ENCODE results near the gene PROC. TPM values are rescaled to one million over a fixed set of nuclear protein-coding genes. Genes with fewer than 3 reads are reported as not detected.

Gene PROC
- total RNA-seq, 2 experiments from 2014 or later, result not detected

- TF ChIP-seq CTCF (IDR thresholded peaks at IDR 0.05), result no peak
- Mint-ChIP-seq H3K27me3 (no peaks in the 10 kb centered on the region), H3K36me3 (ENCODE audit: low read depth) (no peaks in the 10 kb centered on the region), H3K9me3 (no peaks in the 10 kb centered on the region), H3K27ac (no peak overlapping the region), H3K4me3 (no peak overlapping the region), H3K4me1 (ENCODE audit: low read depth) (peaks cover 2% of the 10 kb centered on the region)
- ChIA-PET POLR2A (no interaction called here), CTCF (interaction anchor here (1.2 kb wide), 1 partner anchor 23 kb away, joined by 3 read pairs; no protein-coding TSS in a partner anchor)
- DNase-seq, result no peak
- no peak for ATAC-seq
- intact Hi-C loops (cut with micrococcal nuclease), result no loop called here
Observed at GRCh38 chr2:127455566-127456493, 37.6 kb downstream of the PROC start.

- TF ChIP-seq CTCF (IDR thresholded peaks at IDR 0.05), result no peak
- no peaks in the 10 kb centered on the region for H3K27me3 Mint-ChIP-seq
- H3K27ac Mint-ChIP-seq, result no peak overlapping the region
- no peak overlapping the region for H3K4me3 Mint-ChIP-seq
- H3K4me1 Mint-ChIP-seq (ENCODE audit: low read depth), result peaks cover 2% of the 10 kb centered on the region
- peaks cover 1% of the 10 kb centered on the region for H3K36me3 Mint-ChIP-seq (ENCODE audit: low read depth)
- CTCF ChIA-PET, result interaction anchor here (1.7 kb wide), 1 partner anchor 260 kb away, joined by 4 read pairs; no protein-coding TSS in a partner anchor
- intact Hi-C loops (cut with micrococcal nuclease), result no loop called here
- no peak for DNase-seq
- POLR2A ChIA-PET, result no interaction called here
- ATAC-seq, result no peak
- H3K9me3 Mint-ChIP-seq, result no peaks in the 10 kb centered on the region
Observed at GRCh38 chr2:127456960-127457359, 38.7 kb downstream of the PROC start.

DNA sequence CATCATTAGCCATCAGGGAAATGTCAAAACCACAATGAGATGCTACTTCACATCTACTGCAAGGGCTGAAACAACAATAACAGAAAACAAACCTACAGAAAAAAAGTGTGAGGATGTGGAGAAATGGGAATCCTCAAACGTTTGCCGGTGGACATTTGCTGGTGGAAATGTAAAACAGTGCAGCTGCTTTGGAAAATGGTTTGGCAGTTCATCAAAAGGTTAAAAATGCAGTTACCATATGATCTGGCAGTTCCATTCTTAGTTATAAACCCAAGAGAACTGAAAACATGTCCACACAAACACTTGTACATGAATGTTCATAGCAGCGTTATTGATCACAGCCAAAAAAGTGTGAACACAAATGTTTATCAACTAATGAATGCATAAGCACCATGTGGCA lies 44.2 kb downstream of the PROC start:
- ATAC-seq (no peak), DNase-seq (no peak)
- peaks cover 28% of the 10 kb centered on the region for H3K4me1 Mint-ChIP-seq (ENCODE audit: low read depth)
- H3K36me3 Mint-ChIP-seq (ENCODE audit: low read depth), result peaks cover 3% of the 10 kb centered on the region
- intact Hi-C loops (cut with micrococcal nuclease), result no loop called here
- TF ChIP-seq CTCF (IDR thresholded peaks at IDR 0.05), result no peak
- H3K27ac Mint-ChIP-seq, result no peak overlapping the region
- no peaks in the 10 kb centered on the region for H3K9me3 Mint-ChIP-seq
- POLR2A ChIA-PET, result no interaction called here
- CTCF ChIA-PET, result interaction anchor here (1.2 to 1.3 kb wide), 2 partner anchors 10 to 17 kb away, joined by 3 to 5 read pairs; no protein-coding TSS in a partner anchor
- no peak overlapping the region for H3K4me3 Mint-ChIP-seq
- H3K27me3 Mint-ChIP-seq, result no peaks in the 10 kb centered on the region

DNA sequence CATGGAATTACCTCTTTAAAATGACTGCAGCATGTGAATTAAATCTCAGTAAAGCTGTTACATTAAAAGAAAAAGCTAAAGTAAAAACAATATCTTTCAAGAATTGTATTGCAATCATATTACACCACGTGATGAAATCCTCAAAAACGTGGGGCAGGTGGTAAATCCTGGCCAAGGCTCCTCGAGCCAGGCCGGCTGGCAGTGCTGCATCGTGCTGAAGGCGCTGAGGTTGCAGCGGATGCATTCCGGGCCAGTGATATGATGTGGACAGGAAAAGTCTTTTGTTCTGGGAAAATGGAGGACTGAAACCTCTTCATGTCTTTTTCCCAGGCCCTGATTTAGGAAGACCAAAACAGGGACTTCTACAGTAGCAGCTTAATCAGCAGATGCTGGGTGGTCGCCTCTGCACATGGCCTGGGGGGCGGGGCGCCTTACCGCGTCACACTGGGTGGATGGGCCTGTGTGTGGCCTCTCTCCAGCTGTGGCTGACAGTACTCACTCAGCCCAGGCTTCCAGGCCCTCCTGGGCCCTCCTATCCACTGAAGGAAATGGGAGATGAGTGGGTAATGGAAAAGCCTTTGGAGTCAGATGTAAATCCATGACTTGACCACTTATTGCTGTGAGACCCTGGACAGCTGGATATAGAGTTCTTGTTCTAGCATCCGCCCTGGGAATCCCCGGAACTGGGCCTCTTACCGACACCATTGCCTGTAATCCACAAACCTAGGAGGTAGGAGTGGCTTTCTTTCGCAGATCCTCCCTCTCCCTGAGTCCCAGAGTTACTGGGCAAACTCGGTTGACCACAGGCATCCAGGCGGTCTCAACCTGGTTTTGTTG lies 45.1 kb downstream of the PROC start:
- no peak overlapping the region for H3K4me3 Mint-ChIP-seq
- intact Hi-C loops (cut with micrococcal nuclease), result no loop called here
- peaks cover 28% of the 10 kb centered on the region for H3K4me1 Mint-ChIP-seq (ENCODE audit: low read depth)
- no peak for TF ChIP-seq CTCF (IDR thresholded peaks at IDR 0.05)
- ChIA-PET CTCF (interaction anchor here (1.2 to 1.3 kb wide), 2 partner anchors 11 to 16 kb away, joined by 3 to 5 read pairs; no protein-coding TSS in a partner anchor), POLR2A (no interaction called here)
- no peak for DNase-seq
- peaks cover 6% of the 10 kb centered on the region for H3K36me3 Mint-ChIP-seq (ENCODE audit: low read depth)
- H3K27ac Mint-ChIP-seq, result no peak overlapping the region
- no peaks in the 10 kb centered on the region for H3K9me3 Mint-ChIP-seq
- no peaks in the 10 kb centered on the region for H3K27me3 Mint-ChIP-seq
- no peak for ATAC-seq

Measured in activated CD8-positive, alpha-beta T cell treated with anti-CD3 and anti-CD28 coated beads for 36 hours (primary cell).